ENCODE results near the gene DACH1.

GRCh38 chr13:71399631-71400215, 467.3 kb downstream of the DACH1 start:
- TF ChIP-seq EZH2 (IDR thresholded peaks at IDR 0.05; ENCODE audit: borderline replicate concordance) (no peak), CTCF (IDR thresholded peaks at IDR 0.05; ENCODE audit: poor library complexity) (no peak), EZH2phosphoT487 (IDR thresholded peaks at IDR 0.05; ENCODE audit: low read depth, severe bottlenecking, unreplicated experiment) (no peak)

Measured in hepatocyte (in vitro differentiated cells).